CD8-positive, alpha-beta memory T cell (primary cell): ENCODE results near the gene TCF23. TPM values are rescaled to one million over a fixed set of nuclear protein-coding genes. Genes with fewer than 3 reads are reported as not detected.

Experiments
- CTCF ChIA-PET: fragments of 350-600 bp; sonication (Branson Sonifier 250); formaldehyde crosslinking; loops from one replicate; lab custom pipeline; 2021; ENCODE audit warnings: antibody characterized with exemption; lab: Charles Lee
- POLR2A ChIA-PET: fragments of 350-600 bp; sonication (Branson Sonifier 250); formaldehyde crosslinking; loops from one replicate; lab custom pipeline; 2021; ENCODE audit warnings: antibody characterized with exemption; lab: Charles Lee
- DNase-seq, 5 donors: peaks; one replicate each; pipeline versions ENCODE4 v3.0.0 to v3.0.0-alpha.2; 2020 to 2022; ENCODE audit warnings: mixed read lengths in 1 of 5
- H3K27ac ChIP-seq: one replicate; pipeline ENCODE4 v1.7.0; 2013; ENCODE audit warnings: low read depth, mild to moderate bottlenecking, low read length, moderate library complexity
- H3K27me3 ChIP-seq: 2 replicates; pipeline ENCODE4 v1.7.0; 2013; ENCODE audit warnings: low read length, mild to moderate bottlenecking; ENCODE audit not compliant: insufficient read depth, poor library complexity, severe bottlenecking
- H3K36me3 ChIP-seq: 2 replicates; pipeline ENCODE4 v1.7.0; 2013; ENCODE audit warnings: mild to moderate bottlenecking, low read length, moderate library complexity; ENCODE audit not compliant: insufficient read depth
- H3K4me1 ChIP-seq: 2 replicates; pipeline ENCODE4 v1.7.0; 2013; ENCODE audit warnings: mild to moderate bottlenecking, low read length, moderate library complexity; ENCODE audit not compliant: insufficient read depth
- H3K4me3 ChIP-seq: 2 replicates; pipeline ENCODE4 v1.7.0; 2013; ENCODE audit warnings: mild to moderate bottlenecking, low read length
- H3K9me3 ChIP-seq: 2 replicates; pipeline ENCODE4 v1.7.0; 2013; ENCODE audit warnings: mild to moderate bottlenecking, low read length
- H3K27ac Mint-ChIP-seq, 8 donors: one replicate each; pipeline ENCODE4 v1.8.0; 2020 to 2021; ENCODE audit warnings: mixed read lengths in 8 of 8, mild to moderate bottlenecking in 6 of 8, inconsistent platforms in 3 of 8, moderate library complexity in 3 of 8
- H3K27me3 Mint-ChIP-seq, 2 donors: one replicate each; pipeline ENCODE4 v1.8.0; 2020 to 2021; ENCODE audit warnings: mixed read lengths in 2 of 2, mild to moderate bottlenecking in 1 of 2, moderate library complexity in 1 of 2
- H3K36me3 Mint-ChIP-seq, 3 donors: one replicate each; pipeline ENCODE4 v1.8.0; 2020 to 2021; ENCODE audit warnings: mixed read lengths in 3 of 3, inconsistent platforms in 1 of 3, mild to moderate bottlenecking in 1 of 3
- H3K4me1 Mint-ChIP-seq, 3 donors: one replicate each; pipeline ENCODE4 v1.8.0; 2020 to 2021; ENCODE audit warnings: mixed read lengths in 3 of 3, inconsistent platforms in 1 of 3, mild to moderate bottlenecking in 1 of 3
- H3K4me3 Mint-ChIP-seq, 7 donors: one replicate each; pipeline ENCODE4 v1.8.0; 2020 to 2021; ENCODE audit warnings: mixed read lengths in 7 of 7, mild to moderate bottlenecking in 6 of 7, moderate library complexity in 4 of 7, inconsistent platforms in 2 of 7
- H3K9me3 Mint-ChIP-seq, 5 donors: one replicate each; pipeline ENCODE4 v1.8.0; 2020 to 2022; ENCODE audit warnings: mixed read lengths in 5 of 5, mild to moderate bottlenecking in 3 of 5, moderate library complexity in 2 of 5, inconsistent platforms in 1 of 5
- polyA plus RNA-seq: library from polyadenylated mRNA; unstranded; fragments of 300-500 nt; fragmentation: Illumina TruSeq; gene quantifications from one replicate; pipeline ENCODE4 v1.2.3, GENCODE V29; 2021
- total RNA-seq, 2 experiments: library from RNA; stranded (reverse); gene quantifications; one replicate each; pipeline ENCODE4 v1.2.3, GENCODE V29; 2021

The TCF23 gene
- total and polyA plus RNA-seq, 3 experiments from 2014 or later, result not detected

DNA sequence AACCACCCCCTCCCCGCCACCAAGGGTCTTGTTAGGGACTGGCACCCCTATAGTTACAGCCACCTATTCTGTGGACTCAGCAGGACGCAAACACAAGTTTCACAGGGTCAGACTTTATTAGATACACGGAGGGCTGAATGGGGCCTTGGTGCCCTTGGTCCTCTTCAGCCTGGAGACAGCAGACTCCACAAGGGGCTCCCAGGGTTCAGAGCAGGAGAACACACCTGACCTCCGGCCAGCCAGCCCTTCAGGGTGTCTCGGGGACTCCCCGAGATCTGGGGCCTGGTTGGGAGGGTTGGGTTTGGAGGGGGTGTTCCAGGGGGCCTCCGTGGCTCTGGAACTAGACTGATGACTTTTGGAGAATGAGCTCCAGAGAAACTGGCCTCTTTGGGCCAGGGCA, 12.1 kb upstream of the TCF23 start:
- peaks cover 16 to 27% (median 19%) of the 10 kb centered on the region in 3 donors for H3K4me1 Mint-ChIP-seq
- ChIA-PET POLR2A (no interaction called here), CTCF (interaction anchor here (1.2 kb wide), 1 partner anchor 12 kb away, joined by 4 read pairs; no protein-coding TSS in a partner anchor)
- H3K27me3 Mint-ChIP-seq, result peaks cover 0 to 2% of the 10 kb centered on the region in 2 donors
- H3K4me3 ChIP-seq, result no peak overlapping the region
- no peak overlapping the region for H3K4me3 Mint-ChIP-seq
- peaks cover 5% of the 10 kb centered on the region for H3K36me3 ChIP-seq
- peak overlapping the region in 1 of 8 donors; percentile 71 for H3K27ac Mint-ChIP-seq
- no peak overlapping the region for H3K27ac ChIP-seq
- peaks cover 0 to 2% (median 0%) of the 10 kb centered on the region in 5 donors for H3K9me3 Mint-ChIP-seq
- no peaks in the 10 kb centered on the region for H3K27me3 ChIP-seq
- DNase-seq, result no peak
- peaks cover 0 to 20% (median 0%) of the 10 kb centered on the region in 3 donors for H3K36me3 Mint-ChIP-seq
- H3K9me3 ChIP-seq, result no peaks in the 10 kb centered on the region
- H3K4me1 ChIP-seq, result peaks cover 15% of the 10 kb centered on the region

DNA sequence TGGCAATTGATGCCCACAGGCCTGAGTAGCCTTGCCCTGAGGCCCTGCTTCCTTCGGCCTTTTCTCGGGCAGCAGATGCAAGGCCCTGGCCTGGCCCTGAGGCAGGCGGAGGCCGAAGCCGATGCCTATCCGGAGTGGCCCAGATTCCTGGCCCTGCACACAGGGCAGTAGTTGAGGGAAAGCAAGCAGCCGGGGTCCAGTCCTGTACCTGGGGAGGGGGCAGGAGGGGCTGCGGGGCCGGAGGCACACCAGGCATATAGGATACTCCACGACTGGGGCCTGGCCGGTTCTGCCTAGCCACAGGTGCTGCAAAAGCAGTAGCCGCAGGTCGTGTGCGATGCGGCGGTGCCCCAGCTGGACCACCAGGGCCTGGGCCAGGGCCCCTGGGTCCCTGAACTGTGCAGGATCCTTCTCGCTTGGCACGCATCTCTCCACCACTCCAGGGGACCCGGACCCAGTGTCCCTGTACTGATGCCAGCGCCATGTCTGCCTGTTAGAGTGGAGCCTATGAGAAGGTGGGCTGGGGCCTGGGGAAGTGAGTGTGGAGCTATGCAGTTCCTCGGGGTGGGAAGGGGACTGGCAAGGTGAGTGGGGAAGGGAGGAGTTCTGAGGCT, 11.4 kb upstream of the TCF23 start:
- POLR2A ChIA-PET, result no interaction called here
- Mint-ChIP-seq H3K9me3 (peaks cover 0 to 2% (median 0%) of the 10 kb centered on the region in 5 donors), H3K27ac (peak overlapping the region in 1 of 8 donors; percentile 17), H3K4me3 (no peak overlapping the region), H3K4me1 (peaks cover 15 to 23% (median 15%) of the 10 kb centered on the region in 3 donors), H3K27me3 (peaks cover 0 to 2% of the 10 kb centered on the region in 2 donors), H3K36me3 (peaks cover 0 to 16% (median 0%) of the 10 kb centered on the region in 3 donors)
- no peaks in the 10 kb centered on the region for H3K27me3 ChIP-seq
- H3K27ac ChIP-seq, result no peak overlapping the region
- H3K4me3 ChIP-seq, result no peak overlapping the region
- H3K4me1 ChIP-seq, result peaks cover 15% of the 10 kb centered on the region
- CTCF ChIA-PET, result interaction anchor here (1.2 kb wide), 1 partner anchor 13 kb away, joined by 4 read pairs; no protein-coding TSS in a partner anchor
- H3K36me3 ChIP-seq, result no peaks in the 10 kb centered on the region
- DNase-seq, result no peak
- no peaks in the 10 kb centered on the region for H3K9me3 ChIP-seq

DNA sequence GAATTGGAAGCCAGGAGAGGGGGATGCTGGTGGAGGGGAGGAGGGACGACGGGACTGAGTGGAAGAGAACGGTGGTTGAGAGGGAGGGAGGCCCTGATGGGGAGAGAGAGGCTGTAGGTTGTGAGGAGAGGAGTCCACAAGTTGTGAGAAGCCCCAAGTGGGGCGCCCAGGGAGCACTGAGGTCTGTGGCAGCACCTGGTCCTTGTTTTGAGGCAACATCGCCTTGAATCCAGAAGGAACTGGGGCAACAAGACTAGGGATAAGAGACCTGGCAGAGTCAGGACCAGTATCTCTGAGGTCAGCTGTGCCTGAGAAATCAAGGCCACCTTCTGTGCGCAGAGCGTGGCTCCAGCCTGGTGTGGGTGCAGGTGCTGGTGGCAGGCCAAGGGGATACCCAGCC, 10.7 kb upstream of the TCF23 start:
- ChIA-PET POLR2A (no interaction called here), CTCF (no interaction called here)
- peak overlapping the region in 1 of 7 donors; percentile 5 for H3K4me3 Mint-ChIP-seq
- H3K27ac Mint-ChIP-seq, result peak overlapping the region in 1 of 8 donors; percentile 17
- no peaks in the 10 kb centered on the region for H3K27me3 ChIP-seq
- peaks cover 8 to 16% (median 8%) of the 10 kb centered on the region in 3 donors for H3K4me1 Mint-ChIP-seq
- no peak overlapping the region for H3K4me3 ChIP-seq
- DNase-seq, result no peak
- peaks cover 0 to 2% of the 10 kb centered on the region in 2 donors for H3K27me3 Mint-ChIP-seq
- no peaks in the 10 kb centered on the region for H3K9me3 ChIP-seq
- peaks cover 0 to 9% (median 4%) of the 10 kb centered on the region in 3 donors for H3K36me3 Mint-ChIP-seq
- no peak overlapping the region for H3K27ac ChIP-seq
- peaks cover 0 to 5% (median 2%) of the 10 kb centered on the region in 5 donors for H3K9me3 Mint-ChIP-seq
- peaks cover 8% of the 10 kb centered on the region for H3K4me1 ChIP-seq
- no peaks in the 10 kb centered on the region for H3K36me3 ChIP-seq

DNA sequence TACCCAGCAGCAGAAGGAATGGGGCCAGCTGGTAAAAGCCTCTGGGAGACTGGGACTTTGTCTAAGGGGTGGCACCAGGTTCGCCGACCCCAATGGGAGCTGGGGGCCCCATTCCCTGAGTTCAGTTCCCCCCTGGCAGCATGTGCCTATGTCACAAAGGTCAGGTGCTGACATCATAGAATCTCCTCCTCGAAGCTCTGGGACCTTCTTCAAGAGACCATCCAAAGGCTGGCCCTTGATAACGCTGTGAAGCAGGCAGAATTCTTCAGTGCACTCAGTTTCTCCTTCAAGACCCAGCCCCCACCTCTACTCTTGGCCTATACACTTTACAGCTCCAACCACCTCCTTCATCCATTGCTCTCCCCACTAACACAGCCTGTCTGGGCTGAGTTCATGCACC, 9.5 kb upstream of the TCF23 start, which contains the start of gene PRR30:
Gene PRR30, minus strand, starts transcription at position 101 of the 400 bp plus-strand sequence. CDS start 1,081 bp downstream, outside the sequence.
- H3K9me3 ChIP-seq, result no peaks in the 10 kb centered on the region
- peaks cover 0 to 5% of the 10 kb centered on the region in 2 donors for H3K27me3 Mint-ChIP-seq
- H3K27ac Mint-ChIP-seq, result peak within 1 kb of the TSS in 2 of 8 donors; percentile 17 to 69
- H3K4me1 ChIP-seq, result no peaks in the 10 kb centered on the region
- H3K36me3 Mint-ChIP-seq, result peaks cover 0 to 5% (median 2%) of the 10 kb centered on the region in 3 donors
- H3K4me1 Mint-ChIP-seq, result peaks cover 0 to 7% (median 0%) of the 10 kb centered on the region in 3 donors
- peaks cover 0 to 6% (median 4%) of the 10 kb centered on the region in 5 donors for H3K9me3 Mint-ChIP-seq
- no peak within 1 kb of the TSS for H3K27ac ChIP-seq
- CTCF ChIA-PET, result no interaction called here
- H3K4me3 ChIP-seq, result no peak within 1 kb of the TSS
- H3K36me3 ChIP-seq, result no peaks in the 10 kb centered on the region
- H3K4me3 Mint-ChIP-seq, result peak within 1 kb of the TSS in 2 of 7 donors; percentile 15 to 32
- H3K27me3 ChIP-seq, result no peaks in the 10 kb centered on the region
- POLR2A ChIA-PET, result no interaction called here
- DNase-seq, result no peak

DNA sequence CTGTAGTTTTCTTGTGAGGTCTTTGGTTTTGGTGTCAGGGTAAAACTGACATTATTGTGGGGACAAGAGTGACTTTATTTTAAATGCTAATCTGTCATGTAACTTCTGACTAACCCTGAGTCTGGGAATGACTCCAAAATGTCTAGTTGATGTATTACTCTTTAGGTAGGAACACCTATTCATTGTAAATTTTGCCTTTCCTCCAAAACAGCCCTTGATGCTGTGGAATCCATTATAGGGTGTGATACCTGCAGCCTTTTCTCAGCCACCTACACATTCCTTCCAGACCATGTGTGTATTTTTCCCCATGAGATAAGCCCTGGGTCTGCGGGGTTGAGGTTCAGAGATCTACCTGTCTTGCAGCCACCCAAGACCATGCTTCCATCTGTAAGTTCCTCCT, 5.5 kb upstream of the TCF23 start:
- POLR2A ChIA-PET, result no interaction called here
- H3K27me3 Mint-ChIP-seq, result peaks cover 10 to 13% of the 10 kb centered on the region in 2 donors
- no peaks in the 10 kb centered on the region for H3K4me1 Mint-ChIP-seq
- CTCF ChIA-PET, result interaction anchor here (0.7 kb wide), 1 partner anchor 56 kb away, joined by 3 read pairs; the partner anchor contains the start of gene KHK
- H3K36me3 Mint-ChIP-seq, result peaks cover 0 to 5% (median 0%) of the 10 kb centered on the region in 3 donors
- Histone ChIP-seq H3K4me3 (no peak overlapping the region), H3K27ac (no peak overlapping the region), H3K4me1 (no peaks in the 10 kb centered on the region), H3K27me3 (no peaks in the 10 kb centered on the region), H3K36me3 (no peaks in the 10 kb centered on the region), H3K9me3 (no peaks in the 10 kb centered on the region)
- no peak overlapping the region for H3K4me3 Mint-ChIP-seq
- DNase-seq, result no peak
- H3K9me3 Mint-ChIP-seq, result peaks cover 0 to 4% (median 4%) of the 10 kb centered on the region in 5 donors
- no peak overlapping the region for H3K27ac Mint-ChIP-seq

DNA sequence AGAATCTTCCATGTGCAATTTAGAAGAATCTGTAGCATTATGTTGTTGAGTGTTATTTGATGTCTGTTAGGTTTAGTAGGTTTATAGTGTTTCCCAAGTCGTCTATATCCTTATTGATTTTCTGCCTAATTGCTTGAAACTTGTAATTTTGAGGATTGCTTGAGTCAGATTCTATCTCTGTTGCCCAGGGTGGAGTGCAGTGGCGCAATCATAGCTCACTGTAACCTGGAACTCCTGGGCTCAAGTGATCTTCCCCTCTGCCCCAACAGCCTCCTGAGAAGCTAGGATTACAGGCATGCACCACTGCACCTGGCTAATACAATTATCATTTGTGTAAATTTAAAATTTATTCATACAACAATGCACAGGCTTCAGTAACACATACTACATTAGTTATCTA, 3.1 kb upstream of the TCF23 start:
- H3K27me3 ChIP-seq, result no peaks in the 10 kb centered on the region
- POLR2A ChIA-PET, result interaction anchor here (0.7 kb wide), 1 partner anchor 63 kb away, joined by 4 read pairs; no protein-coding TSS in a partner anchor
- no peak for DNase-seq
- no peak overlapping the region for H3K4me3 ChIP-seq
- H3K36me3 ChIP-seq, result no peaks in the 10 kb centered on the region
- H3K27ac Mint-ChIP-seq, result no peak overlapping the region
- no peaks in the 10 kb centered on the region for H3K9me3 ChIP-seq
- no peak overlapping the region for H3K27ac ChIP-seq
- no peaks in the 10 kb centered on the region for H3K4me1 Mint-ChIP-seq
- H3K4me1 ChIP-seq, result no peaks in the 10 kb centered on the region
- peaks cover 10 to 17% of the 10 kb centered on the region in 2 donors for H3K27me3 Mint-ChIP-seq
- H3K4me3 Mint-ChIP-seq, result no peak overlapping the region
- peaks cover 0 to 4% (median 4%) of the 10 kb centered on the region in 5 donors for H3K9me3 Mint-ChIP-seq
- CTCF ChIA-PET, result no interaction called here
- peaks cover 0 to 5% (median 0%) of the 10 kb centered on the region in 3 donors for H3K36me3 Mint-ChIP-seq

DNA sequence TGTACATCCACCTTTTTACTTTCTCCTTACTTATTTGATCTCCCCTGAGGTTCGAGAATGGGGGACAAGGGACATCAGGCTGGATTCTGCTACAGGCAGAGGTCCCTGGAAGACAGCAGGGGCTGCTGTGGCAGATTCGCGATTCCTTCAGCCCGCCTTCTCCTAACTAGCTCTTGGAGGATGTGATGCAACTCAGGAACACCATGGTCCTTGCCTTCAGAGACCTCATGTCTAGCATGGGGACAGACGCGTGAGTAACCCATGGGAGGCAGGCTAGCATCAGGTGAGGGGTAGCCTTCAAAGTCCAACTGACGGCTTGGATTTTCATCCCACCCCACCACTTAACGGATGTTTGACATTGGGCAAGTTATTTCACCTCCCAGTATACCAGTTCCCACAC, 869 bp upstream of the TCF23 start:
- Mint-ChIP-seq H3K36me3 (peaks cover 0 to 3% (median 0%) of the 10 kb centered on the region in 3 donors), H3K27ac (peak overlapping the region in 1 of 8 donors; percentile 33), H3K9me3 (peaks cover 0 to 4% (median 3%) of the 10 kb centered on the region in 5 donors), H3K4me1 (no peaks in the 10 kb centered on the region), H3K4me3 (no peak overlapping the region), H3K27me3 (peaks cover 10 to 21% of the 10 kb centered on the region in 2 donors)
- no peaks in the 10 kb centered on the region for H3K36me3 ChIP-seq
- no peak overlapping the region for H3K4me3 ChIP-seq
- H3K4me1 ChIP-seq, result no peaks in the 10 kb centered on the region
- CTCF ChIA-PET, result no interaction called here
- POLR2A ChIA-PET, result no interaction called here
- no peaks in the 10 kb centered on the region for H3K9me3 ChIP-seq
- H3K27me3 ChIP-seq, result no peaks in the 10 kb centered on the region
- DNase-seq, result no peak
- H3K27ac ChIP-seq, result no peak overlapping the region
